OCI-LY1 (cell line): ENCODE data around the gene MUS81.

Source experiments
- CTCF ChIP-seq: fragments of 200-600 bp; sonication (generic), shearing (Covaris generic); IDR thresholded peaks from 2 replicates; pipeline ENCODE4 v1.5.1; 2017; ENCODE audit warnings: mild to moderate bottlenecking, antibody characterized with exemption, low read length, moderate library complexity, mixed read lengths
- EZH2 ChIP-seq: fragments of 200-600 bp; sonication (generic), shearing (Covaris generic); IDR thresholded peaks from 2 replicates; pipeline ENCODE4 v1.8.0; 2017; ENCODE audit warnings: borderline replicate concordance, mixed run types, mild to moderate bottlenecking, antibody characterized with exemption, low read length, moderate library complexity, mixed read lengths

GRCh38 chr11:65862941-65863888, 3.0 kb downstream of the MUS81 start:
- no peak for TF ChIP-seq CTCF
- TF ChIP-seq EZH2, result no peak
